Measurements from ENCODE around the gene CDC42EP2. TPM values are rescaled to one million over a fixed set of nuclear protein-coding genes. Genes with fewer than 3 reads are reported as not detected.

Gene CDC42EP2
- total RNA-seq, 1 experiment from 2014 or later = 2.9 TPM

- no peak for DNase-seq (ENCODE audit: low read depth)
Observed at GRCh38 chr11:65355776-65356393, 41.2 kb downstream of the CDC42EP2 start.

DNA sequence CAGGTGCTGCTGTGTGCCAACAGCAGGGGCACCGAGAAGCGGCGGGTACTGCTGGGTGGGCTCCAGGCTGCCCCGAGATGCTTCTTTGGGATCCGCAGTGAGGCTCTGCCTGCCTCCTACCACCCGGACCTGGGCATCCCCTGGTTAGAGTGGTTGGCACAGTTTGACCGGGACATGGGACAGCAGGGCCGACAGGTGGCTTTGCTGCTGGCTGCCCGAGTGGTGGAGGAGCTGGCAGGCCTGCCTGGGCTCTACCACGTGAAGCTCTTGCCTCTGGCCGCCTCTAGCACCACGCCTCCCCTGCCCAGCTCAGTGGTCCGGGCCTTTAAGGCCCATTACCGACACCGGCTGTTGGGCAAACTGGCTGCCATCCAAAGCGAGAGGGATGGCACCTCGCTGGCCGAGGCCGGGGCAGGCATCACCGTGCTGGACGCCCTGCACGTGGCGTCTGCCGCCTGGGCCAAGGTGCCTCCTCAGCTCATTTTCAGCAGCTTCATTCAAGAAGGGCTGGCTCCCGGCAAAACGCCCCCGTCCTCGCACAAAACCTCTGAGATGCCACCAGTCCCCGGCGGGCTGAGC, 41.8 kb downstream of the CDC42EP2 start:
- no peak for DNase-seq (ENCODE audit: low read depth)

GRCh38 chr11:65357856-65358356, 43.2 kb downstream of the CDC42EP2 start:
- DNase-seq (ENCODE audit: low read depth) = no peak

GRCh38 chr11:65362320-65362931, 47.8 kb downstream of the CDC42EP2 start:
- no peak for DNase-seq (ENCODE audit: low read depth)

- no peak for DNase-seq (ENCODE audit: low read depth)
Observed at GRCh38 chr11:65362966-65363365, 48.3 kb downstream of the CDC42EP2 start.

- no peak for DNase-seq (ENCODE audit: low read depth)
Observed at GRCh38 chr11:65363770-65364169, 49.1 kb downstream of the CDC42EP2 start.

- DNase-seq (ENCODE audit: low read depth) = peak; percentile 73
Observed at GRCh38 chr11:65366340-65366773, 51.7 kb downstream of the CDC42EP2 start.

DNA sequence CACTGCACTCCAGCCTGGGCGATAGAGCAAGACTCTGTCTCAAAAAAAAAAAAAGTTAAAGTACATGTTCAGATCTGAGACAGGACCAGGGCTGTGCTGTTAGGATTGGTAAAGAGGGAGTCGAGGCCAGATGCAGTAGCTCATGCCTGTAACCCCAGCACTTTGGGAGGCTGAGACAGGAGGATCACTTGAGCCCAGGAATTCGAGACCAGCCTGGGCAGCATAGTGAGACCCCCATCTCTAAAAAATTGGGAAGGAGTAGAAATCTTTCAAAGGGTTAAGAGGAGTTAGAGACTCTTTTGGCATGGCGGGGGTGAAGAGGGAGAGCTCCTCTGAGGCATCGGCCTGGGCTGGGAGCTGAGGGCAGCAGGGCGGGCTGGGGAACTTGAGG, 56.0 kb downstream of the CDC42EP2 start:
- DNase-seq (ENCODE audit: low read depth) = no peak

Other genes with a start within 250 kb of the CDC42EP2 start
- gene CDCA5, start 230.8 kb upstream of the CDC42EP2 start, total RNA-seq (2014; rRNA removed; shearing (Covaris generic)) = 75.2 and 77.1 TPM in 2 replicates
- 36.6 and 52.9 TPM in 2 replicates for gene ZFPL1, start 230.6 kb upstream of the CDC42EP2 start, total RNA-seq (2014; rRNA removed; shearing (Covaris generic))
- gene VPS51, start 218.7 kb upstream of the CDC42EP2 start, total RNA-seq (2014; rRNA removed; shearing (Covaris generic)) = 333 and 361 TPM in 2 replicates
- gene TM7SF2, start 203.0 kb upstream of the CDC42EP2 start, total RNA-seq (2014; rRNA removed; shearing (Covaris generic)) = 3.2 and 4.0 TPM in 2 replicates
- gene ZNHIT2, start 197.2 kb upstream of the CDC42EP2 start, total RNA-seq (2014; rRNA removed; shearing (Covaris generic)) = 18.2 and 36.9 TPM in 2 replicates
- 578 and 654 TPM in 2 replicates for gene FAU, start 192.7 kb upstream of the CDC42EP2 start, total RNA-seq (2014; rRNA removed; shearing (Covaris generic))
- 63.2 and 68.2 TPM in 2 replicates for gene MRPL49, start 192.5 kb upstream of the CDC42EP2 start, total RNA-seq (2014; rRNA removed; shearing (Covaris generic))
- 8.8 and 11.5 TPM in 2 replicates for gene SYVN1, start 180.3 kb upstream of the CDC42EP2 start, total RNA-seq (2014; rRNA removed; shearing (Covaris generic))
- not detected in 2 replicates for gene SPDYC, start 144.6 kb upstream of the CDC42EP2 start, total RNA-seq (2014; rRNA removed; shearing (Covaris generic))
- gene CAPN1, start 132.9 kb upstream of the CDC42EP2 start, total RNA-seq (2014; rRNA removed; shearing (Covaris generic)) = 30.1 and 30.7 TPM in 2 replicates
- gene POLA2, start 52.9 kb upstream of the CDC42EP2 start, total RNA-seq (2014; rRNA removed; shearing (Covaris generic)) = 26.5 and 31.2 TPM in 2 replicates
- gene DPF2, start 19.0 kb downstream of the CDC42EP2 start, total RNA-seq (2014; rRNA removed; shearing (Covaris generic)) = 47.7 and 47.8 TPM in 2 replicates
- gene TIGD3, start 39.9 kb downstream of the CDC42EP2 start, total RNA-seq (2014; rRNA removed; shearing (Covaris generic)) = 0.34 and 0.42 TPM in 2 replicates
- gene SLC25A45, start 67.8 kb downstream of the CDC42EP2 start, total RNA-seq (2014; rRNA removed; shearing (Covaris generic)) = 0.23 TPM in 1 of 2 replicates, not detected in the other
- gene FRMD8, start 71.8 kb downstream of the CDC42EP2 start, total RNA-seq (2014; rRNA removed; shearing (Covaris generic)) = 48.9 and 62.3 TPM in 2 replicates
- gene NEAT1, start 107.9 kb downstream of the CDC42EP2 start, total RNA-seq (2014; rRNA removed; shearing (Covaris generic)) = 1.8 and 2.6 TPM in 2 replicates
- gene MALAT1, start 184.2 kb downstream of the CDC42EP2 start, total RNA-seq (2014; rRNA removed; shearing (Covaris generic)) = 452 and 478 TPM in 2 replicates
- gene SCYL1, start 210.2 kb downstream of the CDC42EP2 start, total RNA-seq (2014; rRNA removed; shearing (Covaris generic)) = 69.4 and 84.5 TPM in 2 replicates
- gene LTBP3, start 243.5 kb downstream of the CDC42EP2 start, total RNA-seq (2014; rRNA removed; shearing (Covaris generic)) = 31.0 and 49.4 TPM in 2 replicates